ENCODE data around the gene ZNF526.

GRCh38 chr19:42220751-42221097 lies 612 bp downstream of the ZNF526 start:
- no peak for TF ChIP-seq CTCF (IDR thresholded peaks at IDR 0.05)
- no peak for TF ChIP-seq POLR2A (IDR thresholded peaks at IDR 0.05)
- no peak for TF ChIP-seq POLR2AphosphoS5 (IDR thresholded peaks at IDR 0.05)
